ENCODE results near the gene BACE2.

Gene BACE2

DNA sequence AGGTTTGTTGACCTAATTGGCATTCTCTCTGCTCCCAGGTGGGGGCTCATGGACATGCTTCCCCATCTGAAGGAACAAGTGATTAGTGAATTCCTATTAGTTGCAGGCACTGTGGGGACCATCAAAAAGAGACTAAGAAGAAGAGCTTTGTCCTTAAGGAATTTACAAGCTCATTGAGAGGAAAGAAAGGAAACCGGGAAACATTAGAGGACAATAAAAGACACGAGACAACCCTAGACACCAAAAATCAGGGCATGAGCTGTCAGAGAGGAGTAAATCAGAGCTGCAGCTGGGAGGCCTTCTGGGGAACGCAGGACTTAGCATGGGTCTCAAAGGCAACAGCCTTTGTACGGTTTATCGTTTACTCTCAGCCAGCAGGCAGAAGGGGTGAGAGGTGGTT lies 45.1 kb downstream of the BACE2 start:
- no peak for DNase-seq

DNA sequence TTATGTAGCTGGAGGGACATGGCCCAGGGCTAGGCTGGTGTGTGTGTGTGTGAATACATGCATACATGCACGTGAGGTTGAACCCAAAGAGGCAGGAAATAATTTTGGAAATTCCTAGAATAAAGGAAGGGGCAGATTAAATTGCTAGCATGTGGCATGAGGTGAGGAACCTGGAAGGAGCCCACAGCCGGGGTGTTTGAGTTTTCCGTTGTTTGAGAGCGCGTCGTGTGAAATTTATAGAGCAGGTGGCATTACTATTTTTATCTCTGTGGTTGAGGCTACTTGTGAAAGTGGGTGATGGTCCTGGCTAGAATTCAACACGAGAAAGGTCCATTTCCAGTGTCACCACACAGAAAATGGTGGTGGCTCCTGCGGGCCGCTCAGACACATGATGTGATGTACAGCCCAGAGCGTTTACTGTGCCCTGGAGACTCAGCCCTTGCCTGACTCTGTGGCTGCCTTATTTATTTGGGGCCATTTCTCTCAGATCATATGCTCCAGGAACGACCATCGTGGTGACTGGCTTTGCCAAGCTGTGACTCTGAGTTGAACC lies 48.0 kb downstream of the BACE2 start:
- no peak for DNase-seq

DNA sequence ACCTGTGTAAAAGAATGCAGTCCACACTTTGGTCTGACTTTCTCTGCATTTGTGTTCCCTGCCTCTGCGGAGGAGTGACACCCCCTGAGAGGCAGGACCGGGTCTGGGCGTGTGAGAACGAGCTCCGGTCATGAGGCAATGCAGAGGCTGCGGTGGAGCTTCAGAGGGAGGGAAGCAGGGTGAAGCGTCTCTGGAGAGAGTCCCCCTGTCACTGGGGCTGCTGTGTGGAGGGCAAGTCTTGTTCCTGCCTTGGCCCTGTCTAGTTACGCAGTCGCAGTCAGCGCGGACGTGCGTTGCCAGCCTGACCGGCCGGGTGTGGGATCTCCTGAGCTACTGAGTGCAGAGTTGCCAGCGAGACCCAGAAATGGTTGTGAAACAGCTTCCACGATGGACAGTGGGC lies 48.5 kb downstream of the BACE2 start:
- no peak for DNase-seq

DNA sequence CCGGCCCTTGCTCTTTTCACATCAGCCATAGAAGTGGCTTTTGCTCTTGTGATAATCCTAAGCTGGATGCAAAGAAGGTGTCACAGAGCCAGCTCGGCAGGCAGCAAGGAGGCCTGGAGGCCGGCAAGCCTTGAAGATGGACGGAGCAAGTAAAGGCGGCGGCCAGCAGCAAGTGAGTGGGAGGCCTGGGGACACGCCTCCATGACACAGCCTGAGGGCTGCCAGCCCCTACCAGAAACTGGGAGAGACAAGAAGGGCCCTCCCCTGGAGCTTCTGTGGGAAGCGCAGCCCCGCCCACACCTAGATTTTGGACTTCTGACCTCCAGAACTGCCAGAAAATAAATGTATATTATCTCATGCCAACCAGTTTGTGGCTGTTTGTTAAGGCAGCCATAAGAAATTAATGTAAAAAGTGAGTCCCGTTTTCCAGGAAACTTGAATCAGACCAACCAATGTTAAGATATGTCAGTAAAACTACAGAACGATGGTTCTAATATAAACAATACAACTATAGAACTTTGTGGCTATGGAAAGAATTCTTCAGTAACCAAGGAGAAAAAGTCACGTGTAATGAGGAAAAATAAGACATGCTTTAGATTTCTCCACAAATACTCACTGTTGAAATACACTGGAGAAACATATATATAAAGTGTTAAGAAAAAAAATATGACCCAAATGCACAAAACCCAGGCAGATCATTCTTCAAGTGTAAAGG lies 49.9 kb downstream of the BACE2 start:
- no peak for DNase-seq

DNA sequence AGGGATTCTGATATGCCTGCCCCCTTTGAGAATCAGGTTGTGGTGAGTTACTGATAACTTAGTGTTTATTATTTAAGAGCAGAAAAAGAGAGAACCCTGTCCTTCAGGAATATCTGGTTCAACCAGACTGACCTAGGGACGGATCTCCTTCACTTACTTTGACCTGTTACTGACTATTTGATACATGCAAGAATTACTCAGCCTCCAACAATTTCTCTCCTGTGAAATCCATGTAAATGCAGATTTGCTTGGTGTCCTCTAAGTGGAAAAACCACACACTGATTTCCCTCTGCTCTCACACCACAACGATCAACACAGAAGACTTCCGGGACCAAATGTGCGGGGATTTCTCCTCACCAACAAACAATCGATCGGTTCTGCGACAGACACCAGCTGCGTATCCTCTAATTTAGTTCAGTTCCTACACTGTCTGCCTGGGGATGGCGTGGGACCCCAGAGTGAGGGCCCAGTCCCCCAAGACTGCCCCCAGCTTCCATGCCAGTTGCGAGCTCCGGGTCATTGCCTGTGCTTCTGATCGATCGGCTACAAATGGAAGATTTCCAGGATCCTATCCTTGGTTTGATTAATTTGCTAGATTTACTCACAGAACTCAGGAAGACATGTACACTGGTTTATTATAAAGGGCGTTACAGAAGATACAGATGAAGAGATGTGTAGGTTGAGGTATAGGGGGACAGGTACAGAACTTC lies 51.7 kb downstream of the BACE2 start:
- DNase-seq: no peak

DNA sequence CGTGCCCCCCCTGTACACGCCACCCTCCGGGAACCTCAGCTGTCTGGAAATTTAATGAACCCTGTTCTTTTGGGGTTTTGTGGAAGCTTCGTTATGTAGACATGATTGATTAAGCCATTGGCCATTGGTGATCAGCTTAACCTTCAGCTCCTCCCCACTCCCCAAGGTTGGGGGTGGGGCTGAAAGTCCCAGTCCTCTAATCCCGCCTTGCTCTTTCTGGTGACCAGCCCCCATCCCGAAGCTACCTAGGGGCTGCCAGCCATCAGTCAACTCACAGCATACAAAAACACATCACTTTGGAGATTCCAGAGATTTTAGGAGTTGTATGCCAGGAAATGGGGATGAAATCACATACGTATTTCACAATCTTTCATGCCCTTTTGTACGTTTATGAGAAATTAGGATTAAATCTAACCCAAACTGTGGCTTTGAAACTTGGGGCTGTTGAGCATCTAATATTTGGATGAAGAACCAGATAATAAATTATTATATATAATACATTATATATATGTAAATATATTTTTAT lies 52.3 kb downstream of the BACE2 start:
- no peak for DNase-seq

DNA sequence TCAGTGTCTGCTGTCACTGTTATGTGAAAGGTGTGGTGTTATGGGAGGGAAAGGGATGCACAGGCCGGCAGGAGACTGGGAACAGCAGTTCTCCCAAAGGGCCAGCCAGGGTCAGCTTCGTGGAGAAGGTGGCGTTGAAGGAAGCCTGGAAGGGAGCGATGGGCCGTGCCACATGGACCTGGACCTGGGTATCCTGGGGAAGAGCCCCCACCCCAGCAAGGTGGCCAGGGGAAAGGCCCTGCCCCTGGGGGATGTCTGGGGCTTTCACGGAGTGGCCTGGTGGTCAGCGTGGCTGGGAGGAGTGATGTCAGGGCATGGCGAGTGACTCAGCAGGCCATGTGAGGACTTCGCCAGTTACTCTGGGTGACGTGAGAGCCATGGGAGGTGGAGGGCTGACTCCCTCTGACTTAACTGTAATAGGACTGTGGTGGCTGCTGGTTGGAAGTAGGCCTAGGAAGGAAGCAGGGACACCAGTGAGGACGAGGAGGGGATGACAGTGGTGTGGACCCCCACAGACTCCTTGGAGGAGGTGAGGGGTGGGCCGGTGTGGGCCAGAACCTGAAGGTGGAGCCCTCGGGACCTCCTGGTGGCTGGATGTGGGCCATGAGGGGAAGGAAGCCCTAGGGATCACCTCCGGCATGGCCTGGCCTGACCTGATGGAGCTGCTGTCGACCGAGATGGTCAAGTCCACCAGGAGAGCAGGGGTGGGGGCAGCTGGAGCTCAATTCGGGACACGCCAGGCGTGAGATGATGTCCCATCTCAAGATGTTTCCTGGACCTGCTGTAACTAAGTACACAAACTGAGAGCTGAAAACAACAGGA lies 54.5 kb downstream of the BACE2 start:
- DNase-seq: no peak

DNA sequence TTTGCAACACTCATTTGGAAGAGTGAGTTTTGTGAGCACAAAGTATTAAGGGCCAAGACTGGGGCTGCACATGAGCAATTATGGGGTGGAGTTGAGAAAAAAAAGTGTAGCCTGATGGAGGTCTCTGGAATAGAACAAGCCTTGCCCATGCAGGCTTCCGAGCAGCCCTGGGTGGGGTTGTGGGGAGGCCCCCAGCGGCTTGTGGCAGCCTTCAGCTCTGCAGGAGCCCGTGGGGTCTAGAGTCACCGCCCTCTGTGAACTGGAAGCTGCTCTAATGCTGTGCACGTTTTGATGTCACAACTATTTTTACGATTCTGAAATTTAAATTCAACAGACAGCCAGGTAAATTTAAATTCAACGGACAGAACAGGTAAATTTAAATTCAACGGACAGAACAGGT lies 58.9 kb downstream of the BACE2 start:
- no peak for DNase-seq

DNA sequence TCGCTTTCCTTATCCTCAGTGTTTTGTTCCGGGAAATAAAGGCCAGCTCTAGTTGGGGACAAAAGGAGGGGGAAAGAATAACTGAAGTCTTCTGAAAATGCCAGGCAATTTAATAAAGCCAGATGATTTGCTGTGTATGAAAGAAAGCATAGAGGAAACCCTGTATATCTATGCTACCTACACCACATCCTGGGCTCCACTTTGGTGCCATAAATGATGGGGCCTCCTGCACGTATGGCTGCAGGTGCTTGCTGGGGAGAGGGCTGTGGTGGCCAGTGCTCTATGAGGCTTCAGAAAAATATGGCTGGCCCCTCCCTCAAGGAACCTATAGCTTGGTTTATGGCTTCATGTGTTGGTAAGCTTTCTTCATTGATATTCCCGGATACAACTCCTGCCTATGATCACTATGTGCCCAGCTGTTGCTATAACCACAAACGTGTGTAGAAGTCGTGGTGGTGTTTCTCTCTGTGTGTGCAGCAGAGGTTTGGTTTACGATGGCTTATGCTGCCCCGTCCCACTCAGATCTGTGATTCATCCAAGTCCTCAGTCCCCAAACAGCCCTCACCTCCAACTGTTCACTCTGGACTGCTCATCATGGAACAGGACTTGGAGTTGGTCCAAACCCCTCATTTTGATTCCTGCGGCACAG lies 59.5 kb downstream of the BACE2 start:
- DNase-seq: no peak

DNA sequence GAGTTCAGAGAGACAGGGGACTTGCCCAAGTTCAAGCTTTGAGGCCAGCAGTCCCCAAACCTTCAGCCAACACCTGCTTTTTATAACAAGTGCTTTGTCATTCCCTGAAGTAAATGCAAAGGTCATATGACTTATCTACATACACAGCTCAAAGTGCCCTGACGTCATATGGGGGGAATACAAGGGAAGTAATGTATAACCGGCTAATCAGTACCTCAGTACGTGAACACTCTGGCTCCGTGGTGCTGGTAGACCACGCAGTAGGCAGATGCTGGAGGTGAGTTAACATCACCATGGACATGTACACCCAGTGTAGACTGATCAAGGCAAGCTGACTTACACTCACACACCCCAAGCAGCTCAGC lies 60.0 kb downstream of the BACE2 start:
- no peak for DNase-seq

DNA sequence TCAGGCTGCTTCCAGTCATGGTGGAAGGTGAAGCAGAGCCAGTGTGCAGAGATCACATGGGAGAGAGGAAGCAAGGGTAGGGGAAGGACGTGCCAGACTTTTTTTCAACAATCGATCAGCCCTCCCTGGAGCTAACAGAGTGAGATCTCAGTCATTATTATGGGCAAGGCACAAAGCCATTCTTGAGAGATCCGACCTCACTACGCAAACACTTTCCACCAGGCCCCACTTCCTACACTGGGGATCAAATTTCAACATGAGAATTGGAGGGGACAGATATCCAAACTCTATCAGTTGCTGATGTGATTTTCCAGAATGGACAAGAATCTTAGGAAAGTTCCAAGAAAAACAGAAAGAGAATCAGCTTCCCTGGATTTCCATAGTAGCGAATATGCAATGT lies 60.5 kb downstream of the BACE2 start:
- DNase-seq: no peak

DNA sequence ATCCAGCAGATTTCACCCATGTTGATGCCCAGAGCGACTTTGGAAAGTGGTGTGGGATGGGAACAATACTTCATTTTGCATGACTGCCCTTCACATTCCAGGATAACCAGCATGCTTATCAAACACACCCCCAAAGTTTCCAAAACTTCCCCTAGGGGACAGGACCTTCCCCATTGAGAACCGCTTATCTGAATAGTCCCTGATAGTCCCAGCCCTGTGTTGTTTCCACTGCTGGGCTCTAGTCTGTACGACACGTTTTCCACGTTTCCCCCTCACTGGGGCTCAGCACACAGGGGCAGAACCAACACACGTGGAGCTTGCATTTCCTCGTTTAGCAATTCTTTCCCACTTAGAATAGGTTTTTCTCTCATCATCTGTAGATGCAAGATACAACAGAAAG lies 61.0 kb downstream of the BACE2 start:
- DNase-seq: no peak

DNA sequence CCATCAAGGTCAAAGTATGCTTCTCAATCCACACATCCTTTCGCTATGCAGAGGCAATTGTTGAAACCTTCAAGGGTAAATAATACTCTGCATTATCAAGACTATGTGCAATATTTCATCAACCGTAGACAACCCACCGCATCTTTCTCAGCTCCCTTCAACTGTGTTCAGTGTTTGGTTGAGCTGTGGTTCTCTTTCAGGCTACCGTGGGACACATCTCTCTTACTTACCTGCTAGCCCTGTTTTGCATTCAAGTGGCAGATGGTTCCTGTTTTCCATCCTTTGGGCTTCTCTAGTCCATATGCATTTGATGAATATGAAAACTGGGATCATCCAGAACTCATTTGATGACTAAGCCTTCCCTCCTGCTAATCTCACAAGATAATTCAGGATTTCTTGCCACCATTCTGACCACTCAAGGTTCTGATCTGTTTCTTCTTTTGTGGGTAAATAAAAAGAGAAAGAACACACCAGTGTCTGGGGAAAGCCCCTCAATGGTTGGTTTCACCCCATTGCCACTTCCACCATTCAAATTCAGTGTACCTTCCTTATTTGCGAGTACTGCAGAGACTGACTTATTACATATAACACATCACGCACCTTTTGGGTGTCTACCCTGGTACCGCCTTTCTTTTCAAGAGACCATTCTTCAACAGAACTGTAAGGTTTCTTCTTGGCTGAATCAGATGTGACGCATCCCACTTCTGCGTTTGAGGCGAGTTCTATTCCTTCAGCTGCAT lies 61.7 kb downstream of the BACE2 start:
- no peak for DNase-seq

DNA sequence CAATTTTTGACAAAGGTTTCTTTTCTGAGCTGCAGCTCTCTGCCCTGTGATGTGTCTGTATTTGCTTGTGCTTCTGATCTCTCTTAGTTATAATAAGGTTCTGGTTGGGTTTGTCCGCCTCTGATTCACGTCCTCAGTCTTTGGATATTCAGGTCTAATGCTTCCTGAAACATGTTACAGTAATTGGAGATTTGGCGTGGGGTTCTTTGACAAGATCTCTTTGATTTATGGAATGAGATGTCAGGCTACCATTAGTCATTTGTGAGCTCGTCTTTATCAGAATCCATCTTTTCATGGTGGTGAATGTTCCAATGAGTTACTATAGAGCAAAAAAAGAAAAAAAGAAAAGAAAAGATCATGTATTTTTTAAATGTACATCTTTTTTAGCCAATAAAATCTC lies 62.5 kb downstream of the BACE2 start:
- no peak for DNase-seq

DNA sequence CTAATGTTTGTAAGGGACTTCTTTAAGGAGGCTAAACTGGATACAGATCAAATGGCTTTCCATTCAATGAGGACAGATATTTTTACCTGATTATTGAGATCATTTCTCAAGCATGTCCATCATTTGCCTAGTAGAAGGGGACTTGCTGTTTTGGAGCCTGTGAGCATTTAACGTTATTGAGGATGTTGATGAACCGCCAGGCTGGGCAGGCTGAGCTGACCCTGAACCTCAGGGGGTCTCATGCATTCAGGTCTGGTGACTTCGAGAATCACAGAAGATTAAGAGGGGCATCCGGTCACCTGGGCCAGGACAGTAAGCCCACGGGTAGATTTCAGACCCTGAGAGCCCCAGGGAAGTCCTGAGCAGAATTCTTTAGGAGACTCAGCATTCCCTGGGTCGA lies 63.1 kb downstream of the BACE2 start:
- DNase-seq: no peak

DNA sequence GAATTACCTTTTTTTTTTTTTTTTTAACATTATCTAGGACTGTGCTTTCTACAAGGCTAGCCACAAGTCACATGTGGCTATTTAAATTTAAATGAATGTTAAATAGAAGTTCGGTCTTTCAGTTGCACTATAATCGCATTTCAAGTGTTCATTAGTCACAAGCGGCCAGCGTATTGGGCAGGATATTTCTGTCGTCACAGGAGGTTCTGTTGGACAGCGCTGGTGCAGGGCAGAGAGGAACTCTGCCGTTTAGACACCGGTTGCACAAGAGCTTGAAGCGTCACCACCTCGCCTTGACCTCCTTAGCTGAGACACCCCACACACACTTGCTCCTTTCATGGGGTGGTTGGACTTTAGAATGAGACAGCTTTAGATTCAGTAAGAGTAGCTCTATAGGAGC lies 64.1 kb downstream of the BACE2 start:
- DNase-seq: no peak

DNA sequence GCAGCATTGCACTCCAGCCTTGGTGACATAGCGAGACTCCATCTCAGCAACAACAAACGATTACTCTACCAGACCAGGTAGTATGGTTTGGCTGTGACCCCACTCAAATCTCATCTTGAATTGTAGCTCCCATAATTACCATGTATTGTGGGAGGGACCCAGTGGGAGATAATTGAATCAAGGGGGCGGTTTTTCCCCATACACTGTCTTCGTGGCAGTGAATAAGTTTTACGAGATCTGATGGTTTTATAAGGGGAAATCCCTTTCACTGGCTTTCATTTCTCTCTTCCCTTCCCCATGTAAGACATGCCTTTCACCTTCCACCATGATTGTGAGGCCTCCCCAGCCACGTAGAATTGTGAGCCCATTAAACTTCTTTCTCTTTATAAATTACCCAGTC lies 66.0 kb downstream of the BACE2 start:
- DNase-seq: no peak

DNA sequence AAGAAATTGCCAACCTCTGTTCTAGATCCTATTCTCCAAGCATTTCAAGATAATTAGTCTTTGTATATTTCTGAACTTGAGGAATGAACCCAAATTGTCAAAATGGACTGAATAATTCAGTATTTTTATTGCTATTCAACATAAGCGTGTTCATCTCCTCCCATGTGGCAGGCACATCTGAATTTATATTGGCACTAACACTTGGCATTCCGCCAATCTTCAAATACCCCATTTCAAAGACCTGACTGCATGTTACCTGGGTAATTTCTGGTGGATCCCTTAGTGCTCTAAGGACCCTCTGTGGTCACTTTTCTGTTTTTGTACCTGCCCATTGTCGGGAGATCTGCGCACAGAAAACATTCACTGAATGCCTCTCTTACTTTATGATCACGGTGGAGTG lies 66.6 kb downstream of the BACE2 start:
- DNase-seq: no peak

DNA sequence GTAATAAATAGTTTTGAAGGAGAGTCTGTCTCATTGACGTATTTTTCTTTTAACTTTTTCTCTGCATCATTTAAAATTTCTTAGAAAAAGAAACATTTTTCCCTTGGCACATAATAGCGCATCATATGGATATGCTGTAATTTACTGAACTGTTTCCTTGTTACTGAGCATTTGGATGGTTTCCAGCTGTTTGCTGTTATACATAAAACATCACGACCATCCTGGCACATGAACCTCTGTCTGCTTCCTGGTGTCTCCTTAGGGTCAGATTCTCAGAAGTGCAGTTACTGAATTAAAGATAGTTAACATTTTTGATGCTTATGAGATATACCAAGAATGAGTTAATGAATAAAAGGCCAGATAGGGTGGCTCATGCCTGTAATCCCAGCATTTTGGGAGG lies 67.2 kb downstream of the BACE2 start:
- no peak for DNase-seq

DNA sequence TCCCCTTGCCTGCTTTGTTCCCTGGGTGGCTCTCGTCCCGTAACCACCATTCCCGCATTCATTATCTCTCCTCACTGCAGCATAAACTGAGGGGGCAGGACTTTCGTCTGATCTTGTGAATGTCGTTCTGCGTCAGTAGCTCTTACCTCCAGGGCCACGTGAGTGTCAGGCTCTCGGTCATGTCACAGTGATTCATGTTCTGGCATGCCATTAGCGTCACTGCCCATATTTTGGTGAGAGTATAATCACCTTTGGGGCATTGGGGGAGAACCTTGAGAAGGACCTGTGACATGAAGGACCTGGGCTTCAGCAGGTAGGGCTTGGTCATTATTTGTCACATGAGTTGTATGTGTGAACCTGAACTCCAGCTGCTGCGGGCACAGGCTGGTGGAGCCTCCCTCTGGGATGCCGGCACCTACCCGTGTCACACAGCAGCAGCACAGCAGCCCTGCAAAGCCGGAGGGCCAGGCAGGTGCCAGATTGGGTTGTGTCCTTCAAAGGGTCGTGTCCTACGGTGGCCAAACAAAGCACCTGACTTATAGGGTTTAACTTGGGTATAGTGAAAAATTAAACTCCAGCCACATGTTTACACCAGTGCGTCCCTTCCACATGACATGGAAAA lies 68.5 kb downstream of the BACE2 start:
- no peak for DNase-seq

All from hypothalamus (tissue), 51 donors.